GM23248 (cell line): ENCODE data around the gene UNC5C. TPM values are rescaled to one million over a fixed set of nuclear protein-coding genes. Genes with fewer than 3 reads are reported as not detected.

Experiments used
- DNase-seq: peaks from one replicate; pipeline ENCODE4 v3.0.0-alpha.2; 2015
- H2AFZ ChIP-seq: fragments of 200-600 bp; sonication (generic); 2 replicates; pipeline ENCODE4 v1.6.1; 2016; ENCODE audit warnings: antibody characterized with exemption
- H3F3A ChIP-seq: fragments of 200-600 bp; sonication (generic); 2 replicates; pipeline ENCODE4 v1.6.1; 2016; ENCODE audit warnings: mild to moderate bottlenecking, antibody characterized with exemption, mixed run types; ENCODE audit not compliant: insufficient read depth
- H3K27ac ChIP-seq: fragments of 200-600 bp; sonication (generic); 2 replicates; pipeline ENCODE4 v1.5.1; 2016; ENCODE audit warnings: mild to moderate bottlenecking
- H3K27me3 ChIP-seq: fragments of 200-600 bp; sonication (generic); replicated peaks from 2 replicates; pipeline ENCODE4 v1.6.1; 2016; ENCODE audit warnings: mild to moderate bottlenecking; ENCODE audit not compliant: insufficient read depth
- H3K36me3 ChIP-seq: fragments of 200-600 bp; sonication (generic); 2 replicates; pipeline ENCODE4 v1.6.1; 2016; ENCODE audit warnings: low read depth, mild to moderate bottlenecking
- H3K4me1 ChIP-seq: fragments of 200-600 bp; sonication (generic); 2 replicates; pipeline ENCODE4 v1.6.1; 2016; ENCODE audit warnings: mild to moderate bottlenecking; ENCODE audit not compliant: insufficient read depth
- H3K4me2 ChIP-seq: fragments of 200-600 bp; sonication (generic); one replicate; pipeline ENCODE4 v1.6.1; 2016; ENCODE audit warnings: mild to moderate bottlenecking; ENCODE audit not compliant: unreplicated experiment
- H3K4me3 ChIP-seq: fragments of 200-600 bp; sonication (generic); 2 replicates; pipeline ENCODE4 v1.5.1; 2016; ENCODE audit warnings: mild to moderate bottlenecking
- H3K79me2 ChIP-seq: fragments of 200-600 bp; sonication (generic); 2 replicates; pipeline ENCODE4 v1.6.1; 2016; ENCODE audit warnings: mild to moderate bottlenecking; ENCODE audit not compliant: insufficient read depth
- H3K9ac ChIP-seq: fragments of 200-600 bp; sonication (generic); 2 replicates; pipeline ENCODE4 v1.6.1; 2016; ENCODE audit warnings: mild to moderate bottlenecking
- H3K9me2 ChIP-seq: fragments of 200-600 bp; sonication (generic); 2 replicates; pipeline ENCODE4 v1.6.1; 2016; ENCODE audit warnings: mixed run types, mild to moderate bottlenecking, moderate library complexity; ENCODE audit not compliant: insufficient read depth
- H3K9me3 ChIP-seq: fragments of 200-600 bp; sonication (generic); one replicate; pipeline ENCODE4 v1.6.1; 2017; ENCODE audit warnings: low read depth
- H4K20me1 ChIP-seq: fragments of 200-600 bp; sonication (generic); 2 replicates; pipeline ENCODE4 v1.6.0; 2016; ENCODE audit not compliant: insufficient read depth
- EZH2 ChIP-seq: fragments of 200-600 bp; sonication (generic); IDR thresholded peaks from 2 replicates; pipeline ENCODE4 v1.6.1; 2018; ENCODE audit warnings: antibody characterized with exemption, mild to moderate bottlenecking; ENCODE audit not compliant: insufficient read depth, poor library complexity, severe bottlenecking
- EZH2phosphoT487 ChIP-seq: fragments of 200-600 bp; sonication (generic); IDR thresholded peaks from 2 replicates; pipeline ENCODE4 v1.6.1; 2018; ENCODE audit warnings: antibody characterized with exemption, moderate library complexity, mild to moderate bottlenecking, low read depth; ENCODE audit not compliant: insufficient read depth
- WGBS, 2 experiments: methylation state at CpG; one replicate each; pipeline ENCODE4 v1.1.6; 2015 to 2017; ENCODE audit warnings: low lambda C conversion rate in 2 of 2, low coverage in 1 of 2; ENCODE audit errors: missing lambda C conversion rate in 2 of 2; 5-methylcytosine and 5-hydroxymethylcytosine counted together
- in situ Hi-C: fragments of 300-500 bp; cut with MboI; formaldehyde crosslinking; loops from 2 replicates; pipeline ENCODE4 v1.15.0; 2020
- polyA plus RNA-seq: library from polyadenylated mRNA; unstranded; fragments of >200 nt; fragmentation: Nextera tagmentation; extraction: Ambion mirVana; gene quantifications from 2 replicates; pipeline ENCODE4 v1.2.1, GENCODE V29; 2016
- total RNA-seq: library from RNA; depleted of rRNA; stranded (reverse); fragments of >200 nt; shearing (Covaris generic); gene quantifications from 2 replicates; pipeline ENCODE4 v1.2.3, GENCODE V29; 2014

The UNC5C gene
- total and polyA plus RNA-seq, 2 experiments from 2014 or later: not detected

DNA sequence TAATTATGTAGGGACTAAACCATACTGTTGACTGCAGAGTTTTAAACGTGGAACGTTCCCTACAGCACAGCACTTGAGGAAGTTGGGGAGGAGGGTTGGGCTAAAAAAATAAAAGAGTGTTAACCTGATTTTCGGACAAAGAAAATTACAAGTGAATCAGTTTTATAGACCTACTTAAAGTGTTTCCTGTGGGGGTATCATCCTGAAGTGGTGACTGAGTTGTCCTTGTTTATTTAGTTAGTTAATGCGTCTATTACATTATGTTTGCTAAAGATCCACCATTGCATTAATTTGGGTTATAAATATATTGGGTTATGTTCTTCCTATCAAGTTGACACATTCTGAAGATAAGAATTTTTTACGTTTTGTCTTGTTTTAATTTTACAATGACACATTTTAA, 14.7 kb downstream of the UNC5C start:
- H3K27me3 ChIP-seq: no peaks in the 10 kb centered on the region
- no peaks in the 10 kb centered on the region for H3K79me2 ChIP-seq
- H3K4me1 ChIP-seq: no peaks in the 10 kb centered on the region
- 28 to 41% methylated on average over 5 of the region's 5 CpGs for WGBS, 2 experiments
- H3F3A ChIP-seq: no peaks in the 10 kb centered on the region
- no peak overlapping the region for H2AFZ ChIP-seq
- DNase-seq: no peak
- H3K9ac ChIP-seq: no peak overlapping the region
- TF ChIP-seq EZH2phosphoT487 (no peak), EZH2 (no peak)
- no peaks in the 10 kb centered on the region for H3K36me3 ChIP-seq
- H3K9me2 ChIP-seq: no peaks in the 10 kb centered on the region
- in situ Hi-C loops: no loop called here
- H3K4me2 ChIP-seq: no peak overlapping the region
- H3K9me3 ChIP-seq: no peaks in the 10 kb centered on the region
- no peaks in the 10 kb centered on the region for H4K20me1 ChIP-seq
- no peak overlapping the region for H3K4me3 ChIP-seq
- H3K27ac ChIP-seq: no peak overlapping the region

DNA sequence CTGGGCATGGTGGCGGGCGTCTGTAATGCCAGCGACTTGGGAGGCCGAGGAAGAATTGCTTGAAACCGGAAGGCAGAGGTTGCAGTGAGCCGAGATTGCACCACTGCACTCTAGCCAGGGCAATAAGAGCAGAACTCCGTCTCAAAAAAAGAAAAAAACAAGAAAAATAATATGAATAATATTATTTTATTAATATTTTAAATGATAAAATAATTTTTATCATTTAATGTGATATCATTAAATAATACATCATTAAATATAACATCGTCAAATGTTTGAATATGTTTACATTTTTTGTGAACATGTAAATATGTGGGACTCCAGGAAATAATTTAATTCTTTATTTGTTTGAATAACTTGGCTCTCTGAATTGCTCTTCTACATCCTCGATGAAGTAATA, 15.5 kb downstream of the UNC5C start:
- no peaks in the 10 kb centered on the region for H4K20me1 ChIP-seq
- H2AFZ ChIP-seq: no peak overlapping the region
- no peaks in the 10 kb centered on the region for H3K9me2 ChIP-seq
- H3K4me1 ChIP-seq: no peaks in the 10 kb centered on the region
- H3K27me3 ChIP-seq: no peaks in the 10 kb centered on the region
- H3K9ac ChIP-seq: no peak overlapping the region
- H3K36me3 ChIP-seq: no peaks in the 10 kb centered on the region
- no peak for TF ChIP-seq EZH2phosphoT487
- no peak for TF ChIP-seq EZH2
- H3K27ac ChIP-seq: no peak overlapping the region
- 53 to 55% methylated on average over 9 of the region's 9 CpGs for whole genome bisulfite sequencing, 2 experiments
- no peaks in the 10 kb centered on the region for H3K79me2 ChIP-seq
- no peak overlapping the region for H3K4me2 ChIP-seq
- in situ Hi-C loops: no loop called here
- no peaks in the 10 kb centered on the region for H3F3A ChIP-seq
- H3K9me3 ChIP-seq: no peaks in the 10 kb centered on the region
- no peak for DNase-seq
- H3K4me3 ChIP-seq: no peak overlapping the region

DNA sequence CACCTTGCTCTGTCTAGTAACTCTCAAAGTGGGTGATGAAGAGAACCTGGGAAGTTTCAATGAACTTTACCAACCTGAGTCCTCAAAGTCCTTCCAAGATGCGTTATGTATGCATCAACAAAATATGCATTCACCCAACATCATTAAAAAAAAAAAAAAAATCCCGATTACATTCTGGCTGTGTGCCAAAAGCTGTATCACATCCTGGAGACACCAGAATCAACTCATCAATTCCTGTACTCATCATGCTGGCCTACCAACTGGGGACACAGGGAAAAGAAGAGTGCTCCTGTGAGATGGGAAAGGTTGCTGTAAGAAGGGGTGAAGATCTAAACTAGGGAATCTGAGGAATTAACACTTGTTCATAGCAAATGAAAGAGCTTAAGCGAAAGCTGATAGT, 16.5 kb downstream of the UNC5C start:
- Histone ChIP-seq H2AFZ (no peak overlapping the region), H3K4me3 (no peak overlapping the region), H3K27me3 (no peaks in the 10 kb centered on the region), H3K79me2 (no peaks in the 10 kb centered on the region), H3K9me3 (no peaks in the 10 kb centered on the region), H3K9me2 (no peaks in the 10 kb centered on the region), H3K4me1 (no peaks in the 10 kb centered on the region), H3F3A (no peaks in the 10 kb centered on the region), H3K36me3 (no peaks in the 10 kb centered on the region), H3K9ac (no peak overlapping the region), H3K4me2 (no peak overlapping the region), H3K27ac (no peak overlapping the region), H4K20me1 (no peaks in the 10 kb centered on the region)
- in situ Hi-C loops: no loop called here
- WGBS, 2 experiments: 53 to 56% methylated on average over 3 of the region's 3 CpGs
- TF ChIP-seq EZH2: no peak
- TF ChIP-seq EZH2phosphoT487: no peak
- no peak for DNase-seq

DNA sequence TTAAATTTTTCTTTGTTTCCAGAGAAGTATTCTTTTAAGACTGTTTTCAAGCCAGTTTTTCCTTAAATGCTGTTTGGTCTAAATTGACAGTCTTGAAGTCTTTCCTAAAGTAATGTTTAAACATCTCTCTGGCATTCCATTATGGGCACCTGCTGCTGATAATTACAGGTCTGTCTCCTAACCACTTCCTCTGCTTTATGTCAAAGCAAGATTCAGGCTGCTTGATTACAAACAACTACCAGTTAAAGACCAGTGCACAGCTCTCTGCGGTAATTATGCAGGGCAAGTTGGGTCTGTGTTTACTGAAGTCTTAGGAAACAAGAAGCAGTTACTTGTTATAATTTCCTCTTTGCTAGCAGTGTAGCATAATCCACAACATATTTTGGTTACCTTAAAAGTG, 17.6 kb downstream of the UNC5C start:
- H3K4me3 ChIP-seq: no peak overlapping the region
- no peak overlapping the region for H3K9ac ChIP-seq
- H3K27me3 ChIP-seq: no peaks in the 10 kb centered on the region
- H3K4me2 ChIP-seq: no peak overlapping the region
- no peak overlapping the region for H2AFZ ChIP-seq
- 12 to 24% methylated on average over 1 of the region's 1 CpG for WGBS, 2 experiments
- H3K9me2 ChIP-seq: no peaks in the 10 kb centered on the region
- DNase-seq: no peak
- no peak for TF ChIP-seq EZH2phosphoT487
- no peak for TF ChIP-seq EZH2
- H4K20me1 ChIP-seq: no peaks in the 10 kb centered on the region
- in situ Hi-C loops: no loop called here
- H3K4me1 ChIP-seq: no peaks in the 10 kb centered on the region
- H3K79me2 ChIP-seq: no peaks in the 10 kb centered on the region
- no peaks in the 10 kb centered on the region for H3K9me3 ChIP-seq
- no peak overlapping the region for H3K27ac ChIP-seq
- H3F3A ChIP-seq: no peaks in the 10 kb centered on the region
- no peaks in the 10 kb centered on the region for H3K36me3 ChIP-seq

DNA sequence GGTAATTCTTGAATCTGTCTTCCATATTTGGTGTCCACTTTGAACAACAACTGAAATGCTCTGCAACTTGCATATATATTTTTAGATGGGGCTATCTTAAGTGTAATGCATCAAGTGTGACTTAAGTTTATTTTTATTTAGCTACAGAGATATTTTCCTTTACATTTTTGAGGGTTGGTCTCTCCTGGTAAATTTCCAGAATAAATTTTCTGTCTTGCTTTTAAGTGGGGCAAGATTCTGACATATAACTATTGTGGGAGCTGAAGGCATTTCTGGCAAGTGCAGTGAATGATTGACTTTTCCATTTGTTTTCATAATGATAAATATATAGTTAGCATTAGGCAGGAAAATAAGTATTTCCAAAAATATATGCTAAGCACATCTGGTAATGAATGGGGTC, 18.8 kb downstream of the UNC5C start:
- Histone ChIP-seq H3K4me2 (no peak overlapping the region), H4K20me1 (no peaks in the 10 kb centered on the region), H3K27me3 (no peaks in the 10 kb centered on the region), H2AFZ (no peak overlapping the region), H3F3A (no peaks in the 10 kb centered on the region), H3K36me3 (no peaks in the 10 kb centered on the region), H3K4me3 (no peak overlapping the region), H3K9ac (no peak overlapping the region), H3K9me2 (no peaks in the 10 kb centered on the region), H3K27ac (no peak overlapping the region), H3K79me2 (no peaks in the 10 kb centered on the region), H3K9me3 (no peaks in the 10 kb centered on the region), H3K4me1 (no peaks in the 10 kb centered on the region)
- in situ Hi-C loops: no loop called here
- no peak for TF ChIP-seq EZH2
- TF ChIP-seq EZH2phosphoT487: no peak
- DNase-seq: no peak
